DOHH2 (cell line): ENCODE data around the gene M6PR.

Experiments
- CTCF ChIP-seq: fragments of 200-600 bp; sonication (generic); IDR thresholded peaks from one replicate; pipeline ENCODE4 v1.5.1; 2014; ENCODE audit warnings: antibody characterized with exemption, mild to moderate bottlenecking, low read depth, low read length; ENCODE audit not compliant: poor library complexity, severe bottlenecking
- EZH2phosphoT487 ChIP-seq: fragments of 200-600 bp; sonication (generic); IDR thresholded peaks from 2 replicates; pipeline ENCODE4 v1.6.1; 2017; ENCODE audit warnings: borderline replicate concordance, mild to moderate bottlenecking, antibody characterized with exemption, low read length, moderate library complexity, mixed read lengths

GRCh38 chr12:8991371-8992345 lies 42.2 kb upstream of the M6PR start:
- TF ChIP-seq CTCF (no peak), EZH2phosphoT487 (no peak)
